Erythroblast (primary cell): ENCODE data around the gene NMUR1.

Experiments
- GATA1 ChIP-seq: IDR thresholded peaks from 2 replicates; pipeline ENCODE4 v1.6.1; 2011; ENCODE audit warnings: low read depth, mild to moderate bottlenecking, control low read depth, low read length, moderate library complexity
- POLR2A ChIP-seq: IDR thresholded peaks from 2 replicates; pipeline ENCODE4 v1.6.1; 2011; ENCODE audit warnings: mild to moderate bottlenecking, low read length

DNA sequence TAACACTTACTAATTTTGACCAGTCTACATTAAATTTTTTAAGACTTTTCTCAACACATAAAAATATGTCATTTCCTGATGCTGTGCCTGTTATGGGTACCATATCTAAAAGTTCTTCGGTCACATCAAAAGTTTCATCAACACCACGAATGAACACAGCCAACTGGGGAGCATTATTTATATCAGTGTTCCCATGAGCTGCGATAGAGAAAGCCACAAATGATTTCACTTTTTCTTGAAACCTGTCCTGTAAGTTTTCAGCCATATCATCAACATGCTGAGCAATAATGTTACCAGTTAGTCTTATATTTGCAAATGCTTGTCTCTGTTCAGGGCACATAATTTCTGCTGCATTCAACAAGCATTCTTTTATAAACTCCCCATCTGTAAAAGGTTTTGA lies 35.6 kb downstream of the NMUR1 start:
- no peak for TF ChIP-seq POLR2A
- TF ChIP-seq GATA1 = no peak
